ENCODE data around the gene PRKAR1B. TPM values are rescaled to one million over a fixed set of nuclear protein-coding genes. Genes with fewer than 3 reads are reported as not detected.

PRKAR1B gene
- total RNA-seq, 1 experiment from 2014 or later: 43.3 TPM

GRCh38 chr7:502296-502695 lies 224.8 kb downstream of the PRKAR1B start:
- Histone ChIP-seq H3K4me1 (ENCODE audit: insufficient read depth, low read length) (no peaks in the 10 kb centered on the region), H3K23ac (ENCODE audit: insufficient read length, low read depth, low read length) (no peak overlapping the region), H3K9me3 (ENCODE audit: control insufficient read depth, low read depth, low read length) (no peaks in the 10 kb centered on the region), H3K4ac (ENCODE audit: low read depth, low read length) (no peak overlapping the region), H3K79me2 (ENCODE audit: insufficient read depth, low read length) (no peaks in the 10 kb centered on the region), H2BK5ac (ENCODE audit: insufficient read length, low read length) (no peak overlapping the region), H3T11ph (ENCODE audit: low read length) (no peak overlapping the region), H3K14ac (ENCODE audit: insufficient read depth, low read length) (no peak overlapping the region), H2AK5ac (ENCODE audit: insufficient read length, low read length) (no peak overlapping the region), H4K5ac (ENCODE audit: insufficient read length, low read depth, low read length) (no peak overlapping the region), H2BK12ac (ENCODE audit: insufficient read length, low read depth, low read length) (no peak overlapping the region), H4K20me1 (ENCODE audit: control insufficient read depth, insufficient read depth, insufficient read length) (no peaks in the 10 kb centered on the region), H3K27me3 (ENCODE audit: insufficient read depth, low read length) (no peaks in the 10 kb centered on the region), H3K56ac (ENCODE audit: insufficient read length, low read depth, low read length) (no peak overlapping the region), H3K9ac (ENCODE audit: extremely low read depth, insufficient read length, low read length) (no peak overlapping the region), H2BK20ac (ENCODE audit: low read depth, low read length, poor library complexity, severe bottlenecking) (no peak overlapping the region), H2BK120ac (ENCODE audit: low read depth, low read length, poor library complexity, severe bottlenecking) (no peak overlapping the region), H2BK15ac (ENCODE audit: low read depth, low read length) (no peak overlapping the region), H2AFZ (ENCODE audit: low read length) (no peak overlapping the region), H3K79me1 (ENCODE audit: insufficient read depth, low read depth, low read length, poor library complexity, severe bottlenecking) (no peaks in the 10 kb centered on the region), H3K18ac (ENCODE audit: insufficient read length, low read depth, low read length) (no peak overlapping the region), H4K91ac (ENCODE audit: insufficient read length, low read depth, low read length) (no peak overlapping the region), H3K23me2 (ENCODE audit: insufficient read length, low read depth, low read length, poor library complexity, severe bottlenecking) (no peaks in the 10 kb centered on the region), H3K4me2 (ENCODE audit: insufficient read depth, insufficient read length, low read length) (no peak overlapping the region), H3K27ac (ENCODE audit: insufficient read length, low read depth, low read length) (no peak overlapping the region), H4K8ac (replicated peaks; ENCODE audit: insufficient read length, low read depth, low read length) (no peak overlapping the region)
- H3K27ac Mint-ChIP-seq: peak overlapping the region in 1 of 3 experiments; percentile 26; a peak in 1 of 7 replicates
- H3K9me3 Mint-ChIP-seq: no peaks in the 10 kb centered on the region; a peak in 1 of 5 replicates
- H3K4me3 Mint-ChIP-seq: no peak overlapping the region
- no peaks in the 10 kb centered on the region for H3K27me3 Mint-ChIP-seq (ENCODE audit: low read depth)
- no CpG with 5 or more reads among the region's 13 CpGs for WGBS (ENCODE audit: extremely low coverage, insufficient read length, low lambda C conversion rate)
- DNase-seq: no peak
- TF ChIP-seq CTCF (conservative IDR thresholded peaks at IDR 0.05): no peak
- H3K36me3 Mint-ChIP-seq (ENCODE audit: insufficient read depth in 1 of 3, low read depth in 3 of 3): peaks cover 36 to 49% (median 49%) of the 10 kb centered on the region in 3 experiments
- H3K4me1 Mint-ChIP-seq: peaks cover 0 to 5% of the 10 kb centered on the region in 2 experiments; a peak in 2 of 4 replicates
